NK-92 (cell line): ENCODE data around the gene CAMK4.

Source experiments
- DNase-seq: peaks from one replicate; lab custom pipeline; 2025; ENCODE audit not compliant: unreplicated experiment; lab: John Stamatoyannopoulos, UW

Gene CAMK4

GRCh38 chr5:111422245-111422644 is 198.1 kb downstream of the CAMK4 start:
- no peak for DNase-seq

DNA sequence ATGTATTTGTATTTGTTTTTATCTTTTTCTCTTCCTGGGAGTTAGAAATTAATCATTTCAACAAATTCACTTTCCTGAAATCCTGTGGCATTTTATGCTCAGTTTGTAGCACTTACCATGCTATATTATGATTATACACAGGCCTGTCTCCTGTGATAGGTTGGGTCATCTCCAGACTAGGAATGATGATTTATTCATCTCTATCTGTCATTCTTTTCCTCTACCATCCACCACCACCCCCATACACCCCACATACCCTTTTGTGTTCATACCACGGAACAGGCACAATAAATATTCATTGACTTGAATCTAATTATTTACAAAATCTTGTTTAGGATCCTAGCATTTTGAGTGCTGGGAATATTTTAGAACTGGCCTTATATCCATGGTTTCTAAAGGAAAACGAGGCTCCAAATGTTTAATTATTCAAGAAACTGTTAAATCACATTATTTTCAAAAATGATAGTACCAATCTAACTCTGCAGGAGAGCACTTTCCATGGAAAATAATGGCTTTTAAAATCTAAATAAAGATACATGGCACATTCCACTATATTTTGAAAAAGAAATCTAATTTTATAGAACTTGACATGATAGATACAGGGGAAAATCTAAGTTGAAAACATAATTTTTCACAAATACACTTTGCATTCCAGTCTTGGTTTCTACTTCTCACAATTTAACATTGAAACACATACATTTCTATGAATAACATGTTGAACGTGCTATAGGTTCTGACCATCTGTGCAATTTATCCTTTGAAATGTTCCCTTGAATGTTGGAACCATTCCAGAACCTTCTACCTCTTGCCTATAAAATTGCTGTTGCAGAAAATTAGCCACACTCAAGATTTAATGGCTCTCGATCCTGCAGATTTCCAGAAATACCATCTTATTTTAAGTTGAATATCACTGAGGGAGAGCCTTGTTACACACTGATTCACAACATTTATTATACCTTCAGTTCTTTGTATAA is 198.8 kb downstream of the CAMK4 start:
- no peak for DNase-seq

- no peak for DNase-seq
These were observed 201.0 kb downstream of the CAMK4 start for GRCh38 chr5:111425205-111425604.

DNA sequence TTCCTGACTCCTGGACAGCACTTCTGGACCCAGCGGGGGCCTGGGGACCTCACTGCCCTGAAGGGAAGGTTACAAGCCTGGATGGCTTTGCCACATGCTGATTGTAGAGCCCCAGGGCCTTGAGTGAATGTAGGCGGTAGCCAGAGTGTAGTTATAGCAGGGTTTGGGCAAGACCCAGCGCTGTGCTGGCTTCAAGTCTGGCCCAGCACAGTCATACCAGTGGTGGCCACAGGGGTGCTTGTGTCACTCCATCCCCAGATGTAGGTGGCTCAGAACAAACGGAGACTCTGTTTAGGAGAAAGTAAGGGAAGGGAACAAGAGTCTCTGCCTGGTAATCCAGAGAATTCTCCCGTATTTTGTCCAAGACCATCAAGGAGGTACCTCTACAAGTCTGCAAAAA is 203.6 kb downstream of the CAMK4 start:
- no peak for DNase-seq

DNA sequence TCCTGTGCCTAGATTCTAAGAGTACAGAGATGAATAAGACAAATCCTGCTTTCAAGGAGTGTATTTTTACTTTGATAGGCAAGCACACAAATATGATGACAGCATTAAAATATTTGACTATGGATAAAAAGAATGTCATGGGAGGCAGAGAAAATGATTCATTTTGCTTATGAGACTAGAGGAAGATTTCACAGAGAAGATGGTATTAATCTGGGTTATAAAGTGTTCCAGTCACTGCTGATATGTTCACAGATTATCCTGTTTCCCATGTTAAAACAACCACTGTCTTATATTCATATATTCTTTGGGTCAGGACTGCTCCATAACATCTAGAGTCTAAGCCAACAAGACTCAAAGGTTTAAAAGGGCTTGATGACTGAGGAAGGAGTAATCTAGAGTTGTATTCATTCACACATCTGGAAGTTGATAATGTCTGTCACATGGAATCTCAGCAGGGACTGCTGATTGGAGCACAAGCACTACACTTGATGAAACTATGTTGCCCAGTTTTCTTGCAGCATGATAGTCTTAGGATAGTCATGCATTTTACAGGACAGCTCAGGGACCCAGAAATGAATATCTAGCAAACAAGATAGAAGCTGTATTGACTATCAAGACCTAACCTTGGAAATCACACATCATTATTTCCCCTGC is 208.8 kb downstream of the CAMK4 start:
- no peak for DNase-seq

DNA sequence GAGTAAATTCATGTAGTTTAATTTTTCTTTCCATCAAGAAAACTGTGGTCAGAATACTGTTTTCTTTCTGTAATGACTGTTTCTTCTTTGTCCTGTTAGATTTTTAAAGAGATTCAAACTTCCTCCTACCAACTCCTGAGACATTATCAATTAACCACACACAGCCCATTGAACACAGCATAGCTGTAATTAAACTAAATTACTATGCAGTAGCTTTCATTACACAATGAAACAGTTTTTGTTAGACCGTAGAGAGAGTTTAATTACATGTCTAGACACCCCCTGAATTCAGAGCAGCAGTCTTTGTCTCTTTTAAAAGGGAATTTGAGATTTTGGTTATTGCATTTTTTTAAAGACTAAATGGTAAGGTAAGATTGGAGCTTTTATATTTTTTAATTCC is 210.6 kb downstream of the CAMK4 start:
- no peak for DNase-seq

- DNase-seq = no peak
These were observed 215.4 kb downstream of the CAMK4 start for GRCh38 chr5:111439473-111440075.

DNA sequence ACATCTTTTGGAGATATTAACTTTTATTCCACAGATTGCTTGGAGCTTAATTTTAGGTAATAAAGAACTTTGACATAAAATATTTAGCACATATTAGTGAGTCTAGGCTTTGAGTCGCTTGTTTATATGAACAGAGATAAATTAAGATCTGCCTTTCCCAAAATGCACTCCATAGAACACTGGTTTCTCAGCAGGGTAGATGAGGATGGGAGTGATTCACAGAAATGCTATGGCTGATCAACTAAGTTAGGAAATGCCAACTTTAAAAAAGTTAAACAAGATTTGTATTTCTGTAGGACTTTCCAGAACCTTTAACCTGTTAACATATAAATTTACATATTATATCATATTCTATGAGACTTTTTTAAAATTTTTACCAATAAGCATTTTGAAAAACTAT is 222.9 kb downstream of the CAMK4 start:
- DNase-seq = no peak

DNA sequence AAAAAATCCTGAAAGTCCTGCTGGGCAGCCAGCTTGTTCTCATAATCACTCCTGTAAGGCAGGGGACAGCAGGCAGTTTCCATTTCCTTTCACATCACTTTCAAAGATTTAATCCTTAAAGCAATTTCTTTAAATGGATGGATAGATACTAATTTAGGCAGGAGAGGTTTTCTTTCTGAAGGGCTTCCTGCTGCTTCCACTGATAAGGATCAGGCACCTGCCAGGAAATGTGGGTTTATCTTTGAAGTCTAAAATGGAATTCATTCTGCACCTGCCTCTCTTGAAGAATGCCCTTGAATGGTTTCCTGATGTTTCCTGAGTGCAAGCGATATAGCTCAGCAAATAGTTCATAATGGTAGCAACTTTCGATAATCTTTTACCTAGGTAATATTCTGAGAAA is 223.6 kb downstream of the CAMK4 start:
- no peak for DNase-seq

DNA sequence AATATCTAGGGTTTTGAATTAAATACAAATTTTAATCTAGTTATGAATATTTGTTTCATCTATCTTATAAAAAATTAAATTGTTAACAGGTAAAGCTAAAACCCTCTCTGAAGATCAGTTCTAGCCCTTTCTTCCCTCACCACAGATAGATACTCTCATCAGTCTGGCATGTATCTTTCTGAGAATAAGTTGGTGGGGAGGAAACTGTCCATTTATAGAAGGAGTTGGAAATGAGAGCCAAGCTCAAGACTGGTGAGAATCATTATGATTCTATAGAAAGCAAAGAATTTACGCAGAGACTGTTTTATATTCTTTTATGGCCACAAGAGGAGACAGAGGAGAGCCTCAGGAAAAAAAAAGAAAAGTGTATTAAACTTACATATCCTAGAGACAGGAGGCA is 229.1 kb downstream of the CAMK4 start:
- no peak for DNase-seq

GRCh38 chr5:111453747-111454146 is 229.6 kb downstream of the CAMK4 start:
- no peak for DNase-seq

DNA sequence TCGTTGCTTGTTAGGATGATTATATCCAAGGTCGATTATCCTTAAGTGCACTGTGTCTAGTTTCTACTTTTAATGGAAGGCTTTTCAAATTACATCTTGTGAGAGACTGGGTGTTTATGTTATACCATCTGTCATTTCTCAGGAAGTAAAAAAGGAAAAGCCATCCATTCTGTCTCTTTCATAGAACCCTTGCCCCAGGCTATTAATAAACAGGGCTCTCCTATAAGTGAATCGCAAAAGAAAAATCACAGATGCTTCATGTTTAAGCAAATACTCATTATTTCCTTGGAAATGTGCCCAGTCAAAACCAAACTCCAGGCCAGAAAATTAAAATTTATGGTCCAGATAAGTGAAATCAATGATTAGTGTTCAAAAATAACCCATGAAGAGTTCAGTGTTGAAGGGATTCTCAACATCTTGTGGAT is 230.0 kb downstream of the CAMK4 start:
- DNase-seq = no peak

- DNase-seq = no peak
These were observed 230.6 kb downstream of the CAMK4 start for GRCh38 chr5:111454776-111455175.

DNA sequence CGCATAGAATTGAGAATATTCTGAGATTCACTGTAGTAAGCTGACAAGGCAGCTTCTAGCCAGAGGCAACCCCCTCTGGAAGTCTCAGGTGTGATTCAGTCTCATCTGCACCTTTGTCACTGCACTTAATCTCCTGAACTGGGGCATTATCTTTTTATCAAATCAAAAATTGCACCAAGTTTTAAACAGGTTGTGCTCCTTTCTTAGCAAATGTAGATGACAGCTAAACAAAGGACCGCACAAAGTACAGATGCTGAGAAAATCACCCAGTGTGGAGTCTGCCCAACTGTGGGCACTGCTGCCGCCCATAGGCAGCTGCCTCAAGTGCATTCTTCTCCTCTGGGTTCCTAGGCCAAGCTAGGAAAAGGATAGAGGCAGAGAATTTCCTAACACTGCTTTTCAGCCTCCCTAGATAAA is 237.1 kb downstream of the CAMK4 start:
- DNase-seq = no peak

DNA sequence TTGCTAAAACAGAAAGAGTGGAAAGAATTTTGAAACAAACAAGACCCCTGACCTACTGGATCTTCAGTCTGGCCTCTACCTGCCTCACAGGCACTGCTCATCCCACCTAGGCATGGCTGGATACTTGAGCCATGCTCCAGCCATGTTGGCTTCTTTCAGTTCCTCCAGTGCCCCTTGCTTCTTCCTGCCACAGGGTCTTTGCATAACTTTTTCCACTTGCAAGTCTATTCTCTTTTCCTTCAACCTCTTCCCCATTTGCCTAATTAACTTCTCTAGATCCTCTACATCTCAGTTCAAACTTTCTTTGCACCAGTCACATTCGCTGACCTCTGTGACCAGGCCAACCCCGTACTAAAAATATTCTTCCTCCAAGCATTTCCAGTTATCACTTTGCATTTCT is 237.8 kb downstream of the CAMK4 start:
- DNase-seq = no peak

GRCh38 chr5:111463311-111463710 is 239.1 kb downstream of the CAMK4 start:
- no peak for DNase-seq

GRCh38 chr5:111469293-111469896 is 245.2 kb downstream of the CAMK4 start:
- no peak for DNase-seq

DNA sequence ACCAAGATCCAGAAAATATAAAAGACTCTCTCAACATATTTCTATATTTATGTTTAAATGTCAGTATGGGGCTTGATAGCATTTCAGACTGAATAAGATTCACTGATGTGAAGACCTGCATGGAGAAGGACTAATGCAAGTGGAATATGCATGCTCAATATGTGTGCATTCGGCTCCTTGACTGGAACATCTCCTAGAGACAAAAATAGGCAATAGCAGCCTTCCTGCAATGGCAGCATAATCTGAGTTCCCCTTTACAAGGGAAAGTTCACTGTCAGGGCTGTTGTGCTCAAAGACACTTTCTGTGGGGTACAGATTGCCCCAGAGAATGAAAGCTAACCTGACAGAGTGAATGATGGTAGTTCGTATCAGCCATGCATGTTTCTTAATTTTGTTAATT is 245.7 kb downstream of the CAMK4 start:
- no peak for DNase-seq

DNA sequence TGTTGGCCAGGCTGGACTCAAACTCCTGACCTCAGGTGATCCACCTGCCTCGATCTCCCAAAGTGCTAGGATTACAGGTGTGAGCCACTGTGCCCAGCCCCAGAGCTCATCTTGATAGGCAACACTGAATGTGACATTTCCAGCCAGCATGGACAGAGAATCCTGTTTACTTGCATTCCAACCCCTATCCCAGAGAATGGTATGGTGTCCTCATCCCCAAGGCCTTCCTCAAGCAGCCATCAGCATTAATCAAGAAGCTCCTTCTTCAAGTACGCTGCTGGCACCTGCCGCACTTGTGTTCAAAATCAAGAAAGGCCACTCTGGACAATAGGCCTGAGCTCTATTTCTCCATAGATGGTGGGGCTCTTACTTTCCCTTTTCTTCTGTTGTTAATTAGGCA is 247.9 kb downstream of the CAMK4 start:
- DNase-seq = no peak

DNA sequence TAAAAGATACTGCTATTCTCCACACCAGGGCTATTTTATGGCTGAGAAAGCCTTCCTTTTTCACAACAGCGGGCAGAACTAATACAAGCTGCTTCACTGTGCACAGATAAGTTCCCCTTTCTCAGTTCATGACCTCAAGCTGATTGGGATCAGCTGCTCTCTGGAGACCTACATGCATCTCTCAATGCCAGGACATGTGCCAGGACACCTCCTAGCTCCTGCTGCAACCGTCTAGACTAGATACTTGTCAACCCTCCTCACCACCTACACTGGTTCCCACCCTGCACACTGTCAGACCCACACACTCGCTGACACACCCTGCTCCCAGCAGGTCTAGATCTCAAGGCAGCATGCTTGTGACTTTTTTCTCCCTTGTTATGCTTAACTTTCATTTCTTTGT is 248.4 kb downstream of the CAMK4 start:
- no peak for DNase-seq

- no peak for DNase-seq
These were observed 254.1 kb downstream of the CAMK4 start for GRCh38 chr5:111478266-111478665.

DNA sequence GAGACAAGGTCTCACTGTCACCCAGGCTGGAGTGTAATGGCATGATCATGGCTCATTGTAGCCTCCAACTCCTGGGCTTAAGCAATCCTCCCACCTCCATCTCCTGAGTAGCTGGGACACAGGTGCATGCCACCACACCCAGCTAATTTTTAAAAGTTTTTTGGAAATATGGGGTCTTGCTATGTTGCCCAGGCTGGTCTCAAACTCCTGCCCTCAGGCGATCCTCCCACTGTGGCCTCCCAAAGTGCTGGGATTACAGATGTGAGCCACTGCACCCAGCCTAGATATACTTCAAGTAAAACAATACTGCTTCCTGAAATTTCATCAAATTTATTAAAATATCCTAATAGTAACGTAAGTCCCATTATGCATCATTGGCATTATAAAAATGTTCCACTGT is 254.7 kb downstream of the CAMK4 start:
- DNase-seq = no peak
